HuH-7 (cell line): ENCODE data around the gene DDX52.

Experiments used
- DNase-seq: peaks from one replicate; pipeline ENCODE4 v3.0.0; 2011; ENCODE audit warnings: low spot score

Gene DDX52

DNA sequence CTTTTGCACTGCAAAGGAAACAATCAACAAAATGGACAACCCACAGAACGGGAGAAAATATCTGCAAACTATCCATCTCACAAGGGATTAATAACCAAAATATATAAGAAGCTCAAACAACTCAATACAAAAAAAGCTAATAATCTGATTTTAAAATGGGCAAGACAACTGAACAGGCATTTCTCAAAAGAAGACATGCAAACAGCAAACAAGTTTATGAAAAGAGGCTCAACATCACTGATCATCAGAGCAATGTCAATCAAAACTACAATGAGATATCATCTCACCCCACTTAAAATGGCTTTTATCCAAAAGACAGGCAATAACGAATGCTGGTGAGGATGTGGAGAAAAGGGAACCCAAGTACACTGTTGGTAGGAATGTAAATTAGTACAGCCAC is 68.8 kb downstream of the DDX52 start:
- no peak for DNase-seq

DNA sequence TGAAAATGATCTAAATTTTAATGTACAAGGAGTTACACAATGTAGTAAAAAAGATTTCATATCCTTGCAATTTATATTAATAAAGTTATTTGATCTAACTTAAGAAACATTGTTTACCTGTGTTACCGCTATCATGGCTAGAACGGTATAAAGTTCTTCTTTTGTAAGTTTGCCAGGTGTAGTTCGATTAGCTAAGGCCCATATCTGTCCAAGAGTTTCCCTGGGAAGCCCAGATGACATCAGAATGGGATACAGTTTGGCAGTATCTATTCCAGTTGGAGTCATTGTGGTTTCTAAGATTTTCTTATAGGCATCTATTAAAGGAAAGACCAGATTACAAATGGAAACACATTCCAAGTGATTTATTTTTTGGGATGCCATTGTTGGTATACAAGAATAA is 71.6 kb downstream of the DDX52 start:
- no peak for DNase-seq

DNA sequence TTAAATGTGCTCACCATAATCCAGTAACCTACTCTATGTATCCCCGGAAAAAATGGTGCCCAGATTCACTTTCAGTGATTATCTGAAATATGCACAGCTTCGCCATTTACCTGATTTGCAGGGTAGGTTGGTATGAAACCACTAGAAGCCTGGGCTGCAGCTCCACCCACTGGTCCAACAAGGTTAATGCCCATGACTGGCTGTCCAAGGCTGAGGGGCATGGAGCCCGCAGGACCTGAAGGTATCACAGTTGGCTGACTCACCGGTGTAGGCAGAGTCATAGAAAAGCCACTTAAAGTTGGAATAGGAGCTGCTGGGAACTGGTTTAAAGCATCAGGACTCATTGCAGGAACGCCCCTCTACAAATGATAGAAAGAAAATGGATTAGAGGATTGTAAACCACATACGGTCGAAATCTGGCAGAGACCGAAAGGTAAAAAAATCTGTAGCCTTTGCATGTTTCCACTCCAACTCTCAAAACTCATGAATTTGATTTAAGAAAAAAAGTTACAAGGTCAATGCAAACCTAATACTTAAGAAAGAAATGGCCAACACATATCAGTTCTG is 72.6 kb downstream of the DDX52 start:
- peak; percentile 79 for DNase-seq

GRCh38 chr17:37568350-37569053 is 74.7 kb downstream of the DDX52 start:
- no peak for DNase-seq

GRCh38 chr17:37567538-37567937 is 75.7 kb downstream of the DDX52 start:
- no peak for DNase-seq

- DNase-seq, result no peak
These were observed 76.1 kb downstream of the DDX52 start for GRCh38 chr17:37567137-37567536.

GRCh38 chr17:37564252-37564651 is 79.0 kb downstream of the DDX52 start:
- no peak for DNase-seq

- no peak for DNase-seq
These were observed 81.1 kb downstream of the DDX52 start for GRCh38 chr17:37562016-37562745.
